ENCODE results near the gene MED12L. TPM values are rescaled to one million over a fixed set of nuclear protein-coding genes. Genes with fewer than 3 reads are reported as not detected.
A peak's percentile ranks its signal among the peaks of the same experiment; 100 is the strongest.

Gene MED12L
- total RNA-seq, 1 experiment from 2014 or later = 14.9 TPM

DNA sequence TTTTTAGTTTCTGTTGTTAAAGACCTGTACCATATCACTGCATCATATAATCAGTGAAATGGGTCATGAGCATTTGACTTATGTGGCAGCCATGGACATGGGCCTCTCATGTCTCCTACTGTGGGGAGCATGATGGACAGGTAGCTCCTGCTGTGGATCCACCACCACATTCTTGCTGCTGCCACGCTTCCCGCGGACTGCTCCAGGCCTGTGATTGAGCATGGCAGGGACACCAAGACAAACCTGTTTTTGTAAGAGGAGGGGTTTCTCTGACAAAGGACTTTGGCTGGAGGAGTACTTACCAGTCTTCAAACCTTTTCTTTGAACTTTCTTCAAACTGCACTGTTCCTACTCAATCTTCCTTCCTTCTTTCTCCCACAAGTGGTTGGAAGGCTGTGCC, 210.8 kb downstream of the MED12L start:
- no peaks in the 10 kb centered on the region for H3K23me2 ChIP-seq (ENCODE audit: insufficient read length, low read depth, low read length, poor library complexity, severe bottlenecking)

More for the DNA sequence above, 210.8 kb downstream of the MED12L start:
- no peak overlapping the region for H3K4me2 ChIP-seq (ENCODE audit: insufficient read depth, insufficient read length, low read length)
- H3K56ac ChIP-seq (ENCODE audit: insufficient read length, low read depth, low read length) = no peak overlapping the region
- Mint-ChIP-seq H3K36me3 (ENCODE audit: insufficient read depth in 1 of 3, low read depth in 3 of 3) (no peaks in the 10 kb centered on the region), H3K4me1 (peaks cover 8 to 14% of the 10 kb centered on the region in 2 experiments), H3K9me3 (no peaks in the 10 kb centered on the region), H3K4me3 (no peak overlapping the region; a peak in 1 of 5 replicates), H3K27ac (peak overlapping the region; percentile 41 to 90 (median 59); a peak in 6 of 7 replicates), H3K27me3 (ENCODE audit: low read depth) (no peaks in the 10 kb centered on the region)
- no peak overlapping the region for H2BK20ac ChIP-seq (ENCODE audit: low read depth, low read length, poor library complexity, severe bottlenecking)
- no peak overlapping the region for H2BK5ac ChIP-seq (ENCODE audit: insufficient read length, low read length)
- H2AFZ ChIP-seq (ENCODE audit: low read length) = no peak overlapping the region
- H3K18ac ChIP-seq (ENCODE audit: insufficient read length, low read depth, low read length) = no peak overlapping the region
- no CpG with 5 or more reads among the region's 3 CpGs for WGBS (ENCODE audit: extremely low coverage, insufficient read length, low lambda C conversion rate)
- H3K9ac ChIP-seq (ENCODE audit: extremely low read depth, insufficient read length, low read length) = no peak overlapping the region
- no peak overlapping the region for H4K8ac ChIP-seq (replicated peaks; ENCODE audit: insufficient read length, low read depth, low read length)
- H4K91ac ChIP-seq (ENCODE audit: insufficient read length, low read depth, low read length) = no peak overlapping the region
- no peak overlapping the region for H3K23ac ChIP-seq (ENCODE audit: insufficient read length, low read depth, low read length)
- H3K4ac ChIP-seq (ENCODE audit: low read depth, low read length) = no peak overlapping the region
- TF ChIP-seq, protein P1, sequence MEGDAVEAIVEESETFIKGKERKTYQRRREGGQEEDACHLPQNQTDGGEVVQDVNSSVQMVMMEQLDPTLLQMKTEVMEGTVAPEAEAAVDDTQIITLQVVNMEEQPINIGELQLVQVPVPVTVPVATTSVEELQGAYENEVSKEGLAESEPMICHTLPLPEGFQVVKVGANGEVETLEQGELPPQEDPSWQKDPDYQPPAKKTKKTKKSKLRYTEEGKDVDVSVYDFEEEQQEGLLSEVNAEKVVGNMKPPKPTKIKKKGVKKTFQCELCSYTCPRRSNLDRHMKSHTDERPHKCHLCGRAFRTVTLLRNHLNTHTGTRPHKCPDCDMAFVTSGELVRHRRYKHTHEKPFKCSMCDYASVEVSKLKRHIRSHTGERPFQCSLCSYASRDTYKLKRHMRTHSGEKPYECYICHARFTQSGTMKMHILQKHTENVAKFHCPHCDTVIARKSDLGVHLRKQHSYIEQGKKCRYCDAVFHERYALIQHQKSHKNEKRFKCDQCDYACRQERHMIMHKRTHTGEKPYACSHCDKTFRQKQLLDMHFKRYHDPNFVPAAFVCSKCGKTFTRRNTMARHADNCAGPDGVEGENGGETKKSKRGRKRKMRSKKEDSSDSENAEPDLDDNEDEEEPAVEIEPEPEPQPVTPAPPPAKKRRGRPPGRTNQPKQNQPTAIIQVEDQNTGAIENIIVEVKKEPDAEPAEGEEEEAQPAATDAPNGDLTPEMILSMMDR (conservative IDR thresholded peaks at IDR 0.05) = no peak
- H2BK120ac ChIP-seq (ENCODE audit: low read depth, low read length, poor library complexity, severe bottlenecking) = no peak overlapping the region
- no peaks in the 10 kb centered on the region for H3K27me3 ChIP-seq (ENCODE audit: insufficient read depth, low read length)
- no peak overlapping the region for H3T11ph ChIP-seq (ENCODE audit: low read length)
- H3K14ac ChIP-seq (ENCODE audit: insufficient read depth, low read length) = no peak overlapping the region
- no peak overlapping the region for H4K5ac ChIP-seq (ENCODE audit: insufficient read length, low read depth, low read length)
- no peaks in the 10 kb centered on the region for H4K20me1 ChIP-seq (ENCODE audit: control insufficient read depth, insufficient read depth, insufficient read length)
- no peak overlapping the region for H2BK12ac ChIP-seq (ENCODE audit: insufficient read length, low read depth, low read length)
- no peaks in the 10 kb centered on the region for H3K79me1 ChIP-seq (ENCODE audit: insufficient read depth, low read depth, low read length, poor library complexity, severe bottlenecking)
- no peaks in the 10 kb centered on the region for H3K79me2 ChIP-seq (ENCODE audit: insufficient read depth, low read length)
- no peak for DNase-seq
- no peak overlapping the region for H3K27ac ChIP-seq (ENCODE audit: insufficient read length, low read depth, low read length)
- H3K4me1 ChIP-seq (ENCODE audit: insufficient read depth, low read length) = no peaks in the 10 kb centered on the region
- no peak overlapping the region for H2AK5ac ChIP-seq (ENCODE audit: insufficient read length, low read length)
- no peak overlapping the region for H2BK15ac ChIP-seq (ENCODE audit: low read depth, low read length)
- no peaks in the 10 kb centered on the region for H3K9me3 ChIP-seq (ENCODE audit: control insufficient read depth, low read depth, low read length)

Measured in H9 (cell line).